ENCODE data around the gene KRT86. TPM values are rescaled to one million over a fixed set of nuclear protein-coding genes. Genes with fewer than 3 reads are reported as not detected.

KRT86 gene
- total RNA-seq, 1 donor from 2014 or later, result 2.2 TPM

- no peak overlapping the region for H3K4me3 ChIP-seq (ENCODE audit: low read depth, low read length)
- peak; percentile 74 for DNase-seq (ENCODE audit: low read depth)
- TF ChIP-seq CTCF (conservative IDR thresholded peaks at IDR 0.05; ENCODE audit: low read depth, low read length), result peak; percentile 100
Measured at GRCh38 chr12:52327052-52327829, 52.8 kb downstream of the KRT86 start.

GRCh38 chr12:52327830-52328500, 53.5 kb downstream of the KRT86 start:
- no peak for TF ChIP-seq CTCF (conservative IDR thresholded peaks at IDR 0.05; ENCODE audit: low read depth, low read length)
- no peak for DNase-seq (ENCODE audit: low read depth)
- H3K4me3 ChIP-seq (ENCODE audit: low read depth, low read length), result no peak overlapping the region

- no peak for TF ChIP-seq CTCF (conservative IDR thresholded peaks at IDR 0.05; ENCODE audit: low read depth, low read length)
- no peak overlapping the region for H3K4me3 ChIP-seq (ENCODE audit: low read depth, low read length)
- no peak for DNase-seq (ENCODE audit: low read depth)
Measured at GRCh38 chr12:52331039-52331438, 56.6 kb downstream of the KRT86 start.

GRCh38 chr12:52331833-52332232, 57.4 kb downstream of the KRT86 start:
- no peak for DNase-seq (ENCODE audit: low read depth)
- TF ChIP-seq CTCF (conservative IDR thresholded peaks at IDR 0.05; ENCODE audit: low read depth, low read length), result no peak
- H3K4me3 ChIP-seq (ENCODE audit: low read depth, low read length), result no peak overlapping the region

- DNase-seq (ENCODE audit: low read depth), result no peak
- H3K4me3 ChIP-seq (ENCODE audit: low read depth, low read length), result no peak overlapping the region
- TF ChIP-seq CTCF (conservative IDR thresholded peaks at IDR 0.05; ENCODE audit: low read depth, low read length), result no peak
Measured at GRCh38 chr12:52332381-52332780, 57.9 kb downstream of the KRT86 start.

- no peak for TF ChIP-seq CTCF (conservative IDR thresholded peaks at IDR 0.05; ENCODE audit: low read depth, low read length)
- H3K4me3 ChIP-seq (ENCODE audit: low read depth, low read length), result no peak overlapping the region
- DNase-seq (ENCODE audit: low read depth), result no peak
Measured at GRCh38 chr12:52333321-52333720, 58.9 kb downstream of the KRT86 start.
